Natural killer cell treated with Interleukin-12 subunit alpha and Interleukin-12 subunit beta and Interleukin-15 and Interleukin-18, amount 100 ng/mL, for 72 hours (primary cell): ENCODE results near the gene SIM2. TPM values are rescaled to one million over a fixed set of nuclear protein-coding genes. Genes with fewer than 3 reads are reported as not detected.

Experiments
- ATAC-seq, 2 donors: fragments of 150-1000 bp; cut with Tn5 transposase in 1 of 2; sonication (Bioruptor Pico), chemical (Tn5 transposase) in 1 of 2; 2 replicates each; pipeline ENCODE4 v1.10.0; 2021
- DNase-seq: peaks from one replicate; pipeline ENCODE4 v3.0.0; 2022; ENCODE audit warnings: low spot score
- H3K27ac Mint-ChIP-seq, 2 donors: 1 replicate in 1 of 2; 2 replicates in 1 of 2; pipeline ENCODE4 v1.8.0; 2022; ENCODE audit warnings: mixed read lengths in 2 of 2, mild to moderate bottlenecking in 1 of 2, moderate library complexity in 1 of 2
- H3K27me3 Mint-ChIP-seq, 2 donors: 1 replicate in 1 of 2; 2 replicates in 1 of 2; pipeline ENCODE4 v1.8.0; 2022; ENCODE audit warnings: mixed read lengths in 2 of 2
- H3K36me3 Mint-ChIP-seq: one replicate; pipeline ENCODE4 v1.8.0; 2022; ENCODE audit warnings: mixed read lengths
- H3K4me1 Mint-ChIP-seq, 2 donors: 1 replicate in 1 of 2; 2 replicates in 1 of 2; pipeline ENCODE4 v1.8.0; 2022; ENCODE audit warnings: low read depth in 2 of 2, mixed read lengths in 2 of 2, mild to moderate bottlenecking in 1 of 2
- H3K4me3 Mint-ChIP-seq: one replicate; pipeline ENCODE4 v1.8.0; 2022; ENCODE audit warnings: mixed read lengths
- H3K9me3 Mint-ChIP-seq: 2 replicates; pipeline ENCODE4 v1.8.0; 2022; ENCODE audit warnings: mixed read lengths
- total RNA-seq, 2 donors: library from RNA; stranded (reverse); gene quantifications; one replicate each; pipeline ENCODE4 v1.2.3, GENCODE V29; 2022

The SIM2 gene
- total RNA-seq, 2 donors from 2014 or later, result 0.47 TPM; not detected in 1

GRCh38 chr21:36791695-36792470 lies 93.0 kb downstream of the SIM2 start:
- ATAC-seq, result no peak
- Mint-ChIP-seq H3K27me3 (no peaks in the 10 kb centered on the region), H3K9me3 (no peaks in the 10 kb centered on the region), H3K4me1 (no peaks in the 10 kb centered on the region), H3K36me3 (no peaks in the 10 kb centered on the region), H3K4me3 (no peak overlapping the region), H3K27ac (no peak overlapping the region)
- DNase-seq, result no peak

GRCh38 chr21:36792505-36792967 lies 93.6 kb downstream of the SIM2 start:
- ATAC-seq, result peak in 1 of 2 donors; percentile 54
- Mint-ChIP-seq H3K27ac (no peak overlapping the region), H3K36me3 (peaks cover 1% of the 10 kb centered on the region), H3K4me1 (no peaks in the 10 kb centered on the region), H3K9me3 (no peaks in the 10 kb centered on the region), H3K4me3 (no peak overlapping the region), H3K27me3 (no peaks in the 10 kb centered on the region)
- DNase-seq, result no peak

- peaks cover 10% of the 10 kb centered on the region for H3K9me3 Mint-ChIP-seq
- H3K4me1 Mint-ChIP-seq, result no peaks in the 10 kb centered on the region
- no peaks in the 10 kb centered on the region for H3K27me3 Mint-ChIP-seq
- no peak overlapping the region for H3K4me3 Mint-ChIP-seq
- ATAC-seq (no peak), DNase-seq (no peak)
- H3K27ac Mint-ChIP-seq, result no peak overlapping the region
- H3K36me3 Mint-ChIP-seq, result peaks cover 18% of the 10 kb centered on the region
Measured at GRCh38 chr21:36796070-36796469, 97.2 kb downstream of the SIM2 start.

GRCh38 chr21:36798491-36798890 lies 99.6 kb downstream of the SIM2 start:
- Mint-ChIP-seq H3K27me3 (no peaks in the 10 kb centered on the region), H3K27ac (no peak overlapping the region), H3K36me3 (peaks cover 18% of the 10 kb centered on the region), H3K4me1 (no peaks in the 10 kb centered on the region), H3K9me3 (peaks cover 10% of the 10 kb centered on the region), H3K4me3 (no peak overlapping the region)
- DNase-seq (no peak), ATAC-seq (no peak)

Other genes with a start within 250 kb of the SIM2 start
- gene CLDN14, start 219.0 kb upstream of the SIM2 start, total RNA-seq, result not detected